Ectodermal cell (in vitro differentiated cells): ENCODE results near the gene PEX6.
"Not testable (repeated sequence)": the region's sequence is repeated elsewhere in the genome, so short reads cannot be mapped to it uniquely, and the experiment has no call there.

Experiments
- H3K27ac ChIP-seq: 2 replicates; pipeline ENCODE4 v1.7.0; 2013; ENCODE audit warnings: mild to moderate bottlenecking, low read depth, low read length; ENCODE audit not compliant: insufficient read depth, poor library complexity, severe bottlenecking
- H3K27me3 ChIP-seq: 2 replicates; pipeline ENCODE4 v1.7.0; 2013; ENCODE audit warnings: mild to moderate bottlenecking, low read length; ENCODE audit not compliant: insufficient read depth, control insufficient read depth, poor library complexity, severe bottlenecking
- H3K36me3 ChIP-seq: one replicate; pipeline ENCODE4 v1.7.0; 2013; ENCODE audit warnings: low read length; ENCODE audit not compliant: control insufficient read depth, insufficient read depth
- H3K4me1 ChIP-seq: one replicate; pipeline ENCODE4 v1.7.0; 2013; ENCODE audit warnings: low read length; ENCODE audit not compliant: control insufficient read depth, insufficient read depth
- H3K4me3 ChIP-seq: 2 replicates; pipeline ENCODE4 v1.7.0; 2013; ENCODE audit warnings: low read depth, low read length, control low read depth; ENCODE audit not compliant: insufficient read depth
- H3K9me3 ChIP-seq: 2 replicates; pipeline ENCODE4 v1.7.0; 2013; ENCODE audit warnings: mild to moderate bottlenecking, low read length, moderate library complexity; ENCODE audit not compliant: control insufficient read depth
- WGBS, 2 experiments: methylation state at CpG; one replicate each; pipeline ENCODE4 v1.1.7; 2013; ENCODE audit warnings: missing lambda C conversion rate in 2 of 2; 5-methylcytosine and 5-hydroxymethylcytosine counted together

PEX6 gene

GRCh38 chr6:42959917-42960242 is 19.1 kb downstream of the PEX6 start:
- no peak overlapping the region for H3K4me3 ChIP-seq
- 40 to 41% methylated on average over 13 of the region's 13 CpGs for WGBS, 2 experiments
- no peaks in the 10 kb centered on the region for H3K4me1 ChIP-seq
- no peaks in the 10 kb centered on the region for H3K9me3 ChIP-seq
- H3K27ac ChIP-seq = no peak overlapping the region
- H3K36me3 ChIP-seq = no peaks in the 10 kb centered on the region
- H3K27me3 ChIP-seq = peaks cover 36% of the 10 kb centered on the region

GRCh38 chr6:42958125-42958524 is 20.9 kb downstream of the PEX6 start:
- H3K27ac ChIP-seq = no peak overlapping the region
- H3K27me3 ChIP-seq = peaks cover 36% of the 10 kb centered on the region
- H3K4me1 ChIP-seq = no peaks in the 10 kb centered on the region
- H3K36me3 ChIP-seq = no peaks in the 10 kb centered on the region
- WGBS, 2 experiments = 91 to 94% methylated on average over 8 of the region's 8 CpGs
- H3K4me3 ChIP-seq = no peak overlapping the region
- no peaks in the 10 kb centered on the region for H3K9me3 ChIP-seq

GRCh38 chr6:42954405-42954804 is 24.6 kb downstream of the PEX6 start:
- not testable (repeated sequence) for H3K4me1 ChIP-seq, H3K9me3 ChIP-seq, H3K36me3 ChIP-seq, H3K27ac ChIP-seq, H3K4me3 ChIP-seq, H3K27me3 ChIP-seq
- 95 to 97% methylated on average over 4 of the region's 4 CpGs for WGBS, 2 experiments

GRCh38 chr6:42952389-42952788 is 26.6 kb downstream of the PEX6 start:
- 93% methylated on average over 4 of the region's 4 CpGs for WGBS, 2 experiments
- no peaks in the 10 kb centered on the region for H3K9me3 ChIP-seq
- no peak overlapping the region for H3K4me3 ChIP-seq
- H3K27ac ChIP-seq = no peak overlapping the region
- H3K27me3 ChIP-seq = no peaks in the 10 kb centered on the region
- H3K4me1 ChIP-seq = no peaks in the 10 kb centered on the region
- H3K36me3 ChIP-seq = no peaks in the 10 kb centered on the region

- Histone ChIP-seq H3K36me3 (no peaks in the 10 kb centered on the region), H3K9me3 (no peaks in the 10 kb centered on the region), H3K27me3 (no peaks in the 10 kb centered on the region), H3K4me3 (no peak overlapping the region), H3K27ac (no peak overlapping the region), H3K4me1 (no peaks in the 10 kb centered on the region)
These were observed 31.0 kb downstream of the PEX6 start for GRCh38 chr6:42947950-42948349.

GRCh38 chr6:42942444-42942843 is 36.5 kb downstream of the PEX6 start:
- WGBS, 2 experiments = 91 to 93% methylated on average over 7 of the region's 7 CpGs
- H3K36me3 ChIP-seq = peaks cover 6% of the 10 kb centered on the region
- H3K27ac ChIP-seq = no peak overlapping the region
- H3K4me1 ChIP-seq = no peaks in the 10 kb centered on the region
- no peaks in the 10 kb centered on the region for H3K27me3 ChIP-seq
- H3K9me3 ChIP-seq = no peaks in the 10 kb centered on the region
- no peak overlapping the region for H3K4me3 ChIP-seq

DNA sequence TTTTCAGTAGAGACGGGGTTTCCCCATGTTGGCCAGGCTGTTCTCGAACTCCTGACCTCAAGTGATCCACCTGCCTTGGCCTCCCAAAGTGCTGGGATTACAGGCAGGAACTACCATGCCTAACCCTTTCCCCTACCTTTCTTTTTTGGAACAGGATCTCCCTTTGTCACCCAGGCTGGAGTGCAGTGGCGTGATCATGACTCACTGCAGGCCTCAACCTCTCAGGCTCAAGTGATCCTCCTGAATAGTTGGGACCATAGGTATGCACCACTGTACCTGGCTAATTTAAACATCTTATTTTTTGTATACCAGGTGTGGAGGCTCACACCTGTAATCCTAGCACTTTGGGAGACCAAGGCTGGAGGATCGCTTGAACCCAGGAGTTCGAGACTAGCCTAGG is 37.6 kb downstream of the PEX6 start:
- H3K36me3 ChIP-seq, H3K27ac ChIP-seq, H3K4me3 ChIP-seq, H3K9me3 ChIP-seq, H3K4me1 ChIP-seq, H3K27me3 ChIP-seq: not testable (repeated sequence)
- 91 to 96% methylated on average over 5 of the region's 5 CpGs for WGBS, 2 experiments

- H3K27me3 ChIP-seq = no peaks in the 10 kb centered on the region
- peaks cover 11% of the 10 kb centered on the region for H3K36me3 ChIP-seq
- no peaks in the 10 kb centered on the region for H3K9me3 ChIP-seq
- no peak overlapping the region for H3K4me3 ChIP-seq
- WGBS, 2 experiments = 93 to 97% methylated on average over 5 to 6 of the region's 6 CpGs
- H3K27ac ChIP-seq = no peak overlapping the region
- no peaks in the 10 kb centered on the region for H3K4me1 ChIP-seq
These were observed 38.4 kb downstream of the PEX6 start for GRCh38 chr6:42940493-42941045.

GRCh38 chr6:42939810-42940167 is 39.2 kb downstream of the PEX6 start:
- 96% methylated on average over 4 of the region's 4 CpGs for WGBS, 2 experiments
- Histone ChIP-seq H3K4me1 (no peaks in the 10 kb centered on the region), H3K27me3 (no peaks in the 10 kb centered on the region), H3K36me3 (peaks cover 15% of the 10 kb centered on the region), H3K9me3 (no peaks in the 10 kb centered on the region), H3K4me3 (no peak overlapping the region), H3K27ac (no peak overlapping the region)

DNA sequence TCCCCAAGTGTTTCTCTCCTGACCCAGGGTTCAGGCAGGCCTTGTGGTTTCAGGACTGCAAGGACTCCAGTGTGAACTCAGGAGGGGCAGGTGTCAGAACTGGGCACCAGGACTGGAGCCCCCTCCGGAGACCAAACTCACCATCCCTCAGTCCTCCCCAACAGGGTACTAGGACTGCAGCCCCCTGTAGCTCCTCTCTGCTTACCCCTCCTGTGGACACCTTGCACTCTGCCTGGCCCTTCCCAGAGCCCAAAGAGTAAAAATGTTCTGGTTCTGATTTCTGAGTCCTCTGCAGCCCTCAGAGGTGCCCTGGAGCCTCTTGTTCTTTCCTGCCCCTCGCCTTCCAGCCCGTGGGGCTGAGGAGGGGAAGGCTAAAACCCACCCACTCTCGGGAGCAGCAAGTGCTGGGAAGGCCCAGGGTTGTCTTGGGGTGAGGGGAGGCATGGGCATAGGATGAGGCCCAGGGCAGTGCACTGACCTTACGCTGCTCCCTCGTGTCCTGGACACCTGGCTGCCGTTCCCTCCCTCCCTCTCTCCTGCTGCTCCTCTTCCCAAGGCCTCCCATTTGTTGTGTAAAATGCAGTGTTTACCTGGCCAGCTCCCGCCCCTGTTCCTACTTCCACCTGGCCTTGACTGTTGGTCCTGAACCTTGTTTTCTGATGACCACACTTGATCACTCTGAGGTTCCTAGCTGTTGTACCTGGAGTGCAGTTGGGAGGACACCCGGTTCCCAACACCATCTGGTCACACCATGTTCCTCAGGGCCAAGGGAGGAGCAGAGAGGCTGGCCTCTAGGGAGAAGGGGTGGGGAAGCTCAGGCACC is 39.8 kb downstream of the PEX6 start:
- no peak overlapping the region for H3K4me3 ChIP-seq
- 90 to 93% methylated on average over 9 of the region's 9 CpGs for WGBS, 2 experiments
- H3K9me3 ChIP-seq = no peaks in the 10 kb centered on the region
- H3K36me3 ChIP-seq = peaks cover 21% of the 10 kb centered on the region
- no peaks in the 10 kb centered on the region for H3K27me3 ChIP-seq
- H3K4me1 ChIP-seq = no peaks in the 10 kb centered on the region
- H3K27ac ChIP-seq = no peak overlapping the region

- Histone ChIP-seq H3K27ac (no peak overlapping the region), H3K4me3 (no peak overlapping the region), H3K27me3 (no peaks in the 10 kb centered on the region), H3K36me3 (peaks cover 24% of the 10 kb centered on the region), H3K4me1 (no peaks in the 10 kb centered on the region), H3K9me3 (no peaks in the 10 kb centered on the region)
- 94% methylated on average over 5 of the region's 5 CpGs for WGBS, 2 experiments
These were observed 40.6 kb downstream of the PEX6 start for GRCh38 chr6:42938428-42938796.
